HEK293 (cell line): ENCODE measurements around the gene BRD2.

ENCODE experiments used
- CTCF ChIA-PET: fragments of 350-600 bp; formaldehyde crosslinking; extraction: SDS; loops from one replicate; lab custom pipeline; 2021; ENCODE audit warnings: antibody characterized with exemption; lab: Yijun Ruan, JAX
- POLR2A ChIA-PET: fragments of 300-600 bp; formaldehyde crosslinking; extraction: SDS; loops from one replicate; lab custom pipeline; 2020; ENCODE audit warnings: antibody characterized with exemption, inconsistent platforms; lab: Yijun Ruan, JAX
- H3K27ac ChIP-seq: fragments of 200-500 bp; sonication (Bioruptor generic); 2 replicates; pipeline ENCODE4 v1.5.1; 2014; ENCODE audit warnings: low read depth, low read length, control low read depth, inconsistent platforms; ENCODE audit errors: extremely low read depth
- H3K36me3 ChIP-seq, 2 experiments: fragments of 200-500 bp in 1 of 2; sonication (Bioruptor generic) in 1 of 2; 1 replicate in 1 of 2; 2 replicates in 1 of 2; pipeline ENCODE4 v1.5.1; 2014 to 2017; ENCODE audit warnings: inconsistent platforms in 2 of 2, low read length in 2 of 2; ENCODE audit not compliant: control insufficient read depth in 2 of 2, insufficient read depth in 1 of 2
- H3K4me1 ChIP-seq: fragments of 200-500 bp; sonication (Bioruptor generic); 2 replicates; pipeline ENCODE4 v1.5.1; 2014; ENCODE audit warnings: mild to moderate bottlenecking, low read length, inconsistent platforms; ENCODE audit not compliant: control insufficient read depth, insufficient read depth
- H3K4me3 ChIP-seq: 2 replicates; pipeline ENCODE4 v1.5.1; 2011; ENCODE audit warnings: low read depth, mild to moderate bottlenecking, control low read depth, low read length, moderate library complexity
- H3K9me3 ChIP-seq: fragments of 200-500 bp; sonication (Bioruptor generic); 2 replicates; pipeline ENCODE4 v1.5.1; 2014; ENCODE audit warnings: low read depth, low read length, inconsistent platforms; ENCODE audit not compliant: control insufficient read depth, insufficient read depth
- GLIS2 ChIP-seq: fragments of 450-650 bp; formaldehyde crosslinking; IDR thresholded peaks from 2 replicates; pipeline ENCODE4 v1.5.1; 2016; ENCODE audit warnings: missing biosample characterization, missing genetic modification characterization
- IKZF3 ChIP-seq: fragments of 450-650 bp; IDR thresholded peaks from 2 replicates; pipeline ENCODE4 v1.5.0; 2018; ENCODE audit warnings: missing biosample characterization, mild to moderate bottlenecking, missing genetic modification characterization, moderate library complexity
- KLF1 ChIP-seq: fragments of 450-650 bp; formaldehyde crosslinking; IDR thresholded peaks from 2 replicates; pipeline ENCODE4 v1.5.1; 2016; ENCODE audit warnings: missing biosample characterization, missing genetic modification characterization
- KLF16 ChIP-seq: fragments of 450-650 bp; formaldehyde crosslinking; IDR thresholded peaks from 2 replicates; pipeline ENCODE4 v1.5.1; 2017; ENCODE audit warnings: missing biosample characterization, missing genetic modification characterization
- SALL2 ChIP-seq: fragments of 450-650 bp; formaldehyde crosslinking; IDR thresholded peaks from 2 replicates; pipeline ENCODE4 v1.5.0; 2017; ENCODE audit warnings: missing biosample characterization, mild to moderate bottlenecking, missing genetic modification characterization, borderline replicate concordance
- ZBTB8A ChIP-seq: fragments of 450-650 bp; formaldehyde crosslinking; IDR thresholded peaks from 2 replicates; pipeline ENCODE4 v1.5.1; 2016; ENCODE audit warnings: missing biosample characterization, missing genetic modification characterization
- ZNF112 ChIP-seq: fragments of 450-650 bp; formaldehyde crosslinking; IDR thresholded peaks from 2 replicates; pipeline ENCODE4 v1.5.0; 2017; ENCODE audit warnings: missing biosample characterization, missing genetic modification characterization
- ZNF133 ChIP-seq: fragments of 450-650 bp; formaldehyde crosslinking; IDR thresholded peaks from 2 replicates; pipeline ENCODE4 v1.5.1; 2016; ENCODE audit warnings: missing biosample characterization, missing genetic modification characterization
- ZNF146 ChIP-seq: fragments of 450-650 bp; formaldehyde crosslinking; IDR thresholded peaks from 2 replicates; pipeline ENCODE4 v1.5.1; 2016; ENCODE audit warnings: missing biosample characterization, missing genetic modification characterization
- ZNF16 ChIP-seq: fragments of 450-650 bp; formaldehyde crosslinking; IDR thresholded peaks from 2 replicates; pipeline ENCODE4 v1.5.1; 2016; ENCODE audit warnings: low read depth, missing biosample characterization, missing genetic modification characterization
- ZNF19 ChIP-seq: fragments of 450-650 bp; formaldehyde crosslinking; IDR thresholded peaks from 2 replicates; pipeline ENCODE4; 2016; ENCODE audit warnings: missing biosample characterization, missing genetic modification characterization, low read depth
- ZNF211 ChIP-seq: fragments of 450-650 bp; formaldehyde crosslinking; IDR thresholded peaks from 2 replicates; pipeline ENCODE4 v1.5.1; 2016; ENCODE audit warnings: low read depth, missing biosample characterization, missing genetic modification characterization
- ZNF214 ChIP-seq: fragments of 450-650 bp; formaldehyde crosslinking; IDR thresholded peaks from 2 replicates; pipeline ENCODE4 v1.5.1; 2017; ENCODE audit warnings: missing biosample characterization, mild to moderate bottlenecking, missing genetic modification characterization, borderline replicate concordance
- ZNF223 ChIP-seq: fragments of 450-650 bp; formaldehyde crosslinking; IDR thresholded peaks from 2 replicates; pipeline ENCODE4 v1.5.1; 2016; ENCODE audit warnings: missing biosample characterization, missing genetic modification characterization
- ZNF302 ChIP-seq: fragments of 450-650 bp; formaldehyde crosslinking; IDR thresholded peaks from 2 replicates; pipeline ENCODE4 v1.5.1; 2016; ENCODE audit warnings: missing biosample characterization, missing genetic modification characterization, low read depth
- ZNF324 ChIP-seq: fragments of 450-650 bp; formaldehyde crosslinking; IDR thresholded peaks from 2 replicates; pipeline ENCODE4 v1.5.1; 2016; ENCODE audit warnings: missing biosample characterization, missing genetic modification characterization
- ZNF529 ChIP-seq: fragments of 450-650 bp; formaldehyde crosslinking; IDR thresholded peaks from 2 replicates; pipeline ENCODE4 v1.5.1; 2017; ENCODE audit warnings: missing genetic modification characterization, missing biosample characterization; ENCODE audit not compliant: insufficient replicate concordance
- ZNF555 ChIP-seq: fragments of 450-650 bp; formaldehyde crosslinking; conservative IDR thresholded peaks from 2 replicates; pipeline ENCODE4 v1.5.1; 2017; ENCODE audit warnings: missing biosample characterization, mild to moderate bottlenecking, missing genetic modification characterization, inconsistent platforms
- ZNF664 ChIP-seq: fragments of 450-650 bp; formaldehyde crosslinking; IDR thresholded peaks from 2 replicates; pipeline ENCODE4 v1.5.1; 2016; ENCODE audit warnings: missing biosample characterization, missing genetic modification characterization
- ZNF776 ChIP-seq: fragments of 450-650 bp; formaldehyde crosslinking; IDR thresholded peaks from 2 replicates; pipeline ENCODE4 v1.5.0; 2017; ENCODE audit warnings: missing biosample characterization, missing genetic modification characterization, borderline replicate concordance
- ZSCAN4 ChIP-seq: fragments of 450-650 bp; formaldehyde crosslinking; IDR thresholded peaks from 2 replicates; pipeline ENCODE4 v1.5.1; 2017; ENCODE audit warnings: missing biosample characterization, missing genetic modification characterization
- TF ChIP-seq, protein P1 (sequence below): fragments of 450-650 bp; formaldehyde crosslinking; IDR thresholded peaks from 2 replicates; pipeline ENCODE4 v1.5.1; 2016; ENCODE audit warnings: missing biosample characterization, missing genetic modification characterization
- TF ChIP-seq, protein P2 (sequence below): fragments of 450-650 bp; formaldehyde crosslinking; IDR thresholded peaks from 2 replicates; pipeline ENCODE4; 2016; ENCODE audit warnings: missing biosample characterization, missing genetic modification characterization
- TF ChIP-seq, protein P3 (sequence below): fragments of 450-650 bp; formaldehyde crosslinking; IDR thresholded peaks from 2 replicates; pipeline ENCODE4 v1.5.1; 2016; ENCODE audit warnings: missing biosample characterization, missing genetic modification characterization

Gene BRD2

GRCh38 chr6:33024521-33024920 lies 56.1 kb downstream of the BRD2 start:
- H3K36me3 ChIP-seq: no peaks in the 10 kb centered on the region
- no peak overlapping the region for H3K4me3 ChIP-seq
- H3K9me3 ChIP-seq: no peaks in the 10 kb centered on the region
- TF ChIP-seq, protein P1, sequence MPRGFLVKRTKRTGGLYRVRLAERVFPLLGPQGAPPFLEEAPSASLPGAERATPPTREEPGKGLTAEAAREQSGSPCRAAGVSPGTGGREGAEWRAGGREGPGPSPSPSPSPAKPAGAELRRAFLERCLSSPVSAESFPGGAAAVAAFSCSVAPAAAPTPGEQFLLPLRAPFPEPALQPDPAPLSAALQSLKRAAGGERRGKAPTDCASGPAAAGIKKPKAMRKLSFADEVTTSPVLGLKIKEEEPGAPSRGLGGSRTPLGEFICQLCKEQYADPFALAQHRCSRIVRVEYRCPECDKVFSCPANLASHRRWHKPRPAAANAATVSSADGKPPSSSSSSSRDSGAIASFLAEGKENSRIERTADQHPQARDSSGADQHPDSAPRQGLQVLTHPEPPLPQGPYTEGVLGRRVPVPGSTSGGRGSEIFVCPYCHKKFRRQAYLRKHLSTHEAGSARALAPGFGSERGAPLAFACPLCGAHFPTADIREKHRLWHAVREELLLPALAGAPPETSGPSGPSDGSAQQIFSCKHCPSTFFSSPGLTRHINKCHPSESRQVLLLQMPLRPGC (tag by site-specific recombination): no peak
- TF ChIP-seq KLF16 (tag by site-specific recombination) (no peak), ZNF529 (tag by site-specific recombination) (no peak), ZNF112 (tag by site-specific recombination) (no peak), ZNF16 (tag by site-specific recombination) (no peak), ZNF664 (tag by site-specific recombination) (no peak), IKZF3 (tag by site-specific recombination) (no peak), ZSCAN4 (no peak), ZNF211 (tag by site-specific recombination) (no peak), ZNF324 (no peak), ZNF302 (no peak), KLF1 (tag by site-specific recombination) (no peak), ZNF19 (no peak), ZNF776 (tag by site-specific recombination) (no peak), ZNF223 (no peak)
- TF ChIP-seq, protein P2, sequence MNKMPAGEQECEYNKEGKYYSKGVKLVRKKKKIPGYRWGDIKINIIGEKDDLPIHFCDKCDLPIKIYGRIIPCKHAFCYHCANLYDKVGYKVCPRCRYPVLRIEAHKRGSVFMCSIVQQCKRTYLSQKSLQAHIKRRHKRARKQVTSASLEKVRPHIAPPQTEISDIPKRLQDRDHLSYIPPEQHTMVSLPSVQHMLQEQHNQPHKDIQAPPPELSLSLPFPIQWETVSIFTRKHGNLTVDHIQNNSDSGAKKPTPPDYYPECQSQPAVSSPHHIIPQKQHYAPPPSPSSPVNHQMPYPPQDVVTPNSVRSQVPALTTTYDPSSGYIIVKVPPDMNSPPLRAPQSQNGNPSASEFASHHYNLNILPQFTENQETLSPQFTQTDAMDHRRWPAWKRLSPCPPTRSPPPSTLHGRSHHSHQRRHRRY (tag by site-specific recombination): no peak
- no peaks in the 10 kb centered on the region for H3K4me1 ChIP-seq
- POLR2A ChIA-PET: no interaction called here
- H3K27ac ChIP-seq: no peak overlapping the region
- CTCF ChIA-PET: interaction anchor here (0.7 to 1.5 kb wide), 4 partner anchors 10 to 124 kb away, joined by 3 to 9 read pairs (median 4); no protein-coding TSS in a partner anchor

DNA sequence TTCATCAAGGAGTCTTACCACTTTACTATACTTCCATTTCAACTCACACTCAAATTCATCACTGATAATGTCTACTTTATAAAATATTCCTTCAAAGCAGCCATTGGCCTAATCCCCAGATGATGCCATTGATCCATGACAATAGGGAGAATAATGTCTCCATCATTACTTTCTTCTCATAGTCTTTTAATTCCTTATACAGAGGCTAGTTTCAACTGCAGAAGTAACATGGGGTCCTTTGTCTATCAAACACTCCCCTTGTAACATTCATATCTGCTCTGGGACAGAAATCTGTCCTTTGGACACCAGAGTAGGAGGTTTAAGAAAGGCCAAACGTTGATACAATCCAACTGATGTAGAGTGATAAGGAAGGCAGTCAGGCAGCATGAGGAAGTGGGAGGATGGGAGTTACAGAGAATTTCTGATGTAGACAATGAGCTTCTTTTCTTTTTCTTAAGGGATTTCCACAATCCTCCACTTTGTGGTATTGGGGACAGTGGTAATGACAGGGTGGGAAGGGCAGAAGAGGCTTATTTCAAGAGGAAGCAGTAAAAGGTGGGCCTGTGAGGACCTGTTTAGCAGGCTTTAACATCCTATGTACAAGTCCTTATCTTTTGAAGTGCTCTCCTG lies 59.9 kb downstream of the BRD2 start:
- H3K27ac ChIP-seq: no peak overlapping the region
- H3K4me3 ChIP-seq: no peak overlapping the region
- H3K9me3 ChIP-seq: no peaks in the 10 kb centered on the region
- CTCF ChIA-PET: interaction anchor here (0.8 to 2.0 kb wide), 4 partner anchors 21 to 215 kb away, joined by 3 to 5 read pairs (median 4); no protein-coding TSS in a partner anchor
- TF ChIP-seq ZNF214: no peak
- TF ChIP-seq ZNF146: no peak
- TF ChIP-seq, protein P3, sequence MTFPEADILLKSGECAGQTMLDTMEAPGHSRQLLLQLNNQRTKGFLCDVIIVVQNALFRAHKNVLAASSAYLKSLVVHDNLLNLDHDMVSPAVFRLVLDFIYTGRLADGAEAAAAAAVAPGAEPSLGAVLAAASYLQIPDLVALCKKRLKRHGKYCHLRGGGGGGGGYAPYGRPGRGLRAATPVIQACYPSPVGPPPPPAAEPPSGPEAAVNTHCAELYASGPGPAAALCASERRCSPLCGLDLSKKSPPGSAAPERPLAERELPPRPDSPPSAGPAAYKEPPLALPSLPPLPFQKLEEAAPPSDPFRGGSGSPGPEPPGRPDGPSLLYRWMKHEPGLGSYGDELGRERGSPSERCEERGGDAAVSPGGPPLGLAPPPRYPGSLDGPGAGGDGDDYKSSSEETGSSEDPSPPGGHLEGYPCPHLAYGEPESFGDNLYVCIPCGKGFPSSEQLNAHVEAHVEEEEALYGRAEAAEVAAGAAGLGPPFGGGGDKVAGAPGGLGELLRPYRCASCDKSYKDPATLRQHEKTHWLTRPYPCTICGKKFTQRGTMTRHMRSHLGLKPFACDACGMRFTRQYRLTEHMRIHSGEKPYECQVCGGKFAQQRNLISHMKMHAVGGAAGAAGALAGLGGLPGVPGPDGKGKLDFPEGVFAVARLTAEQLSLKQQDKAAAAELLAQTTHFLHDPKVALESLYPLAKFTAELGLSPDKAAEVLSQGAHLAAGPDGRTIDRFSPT (tag by site-specific recombination): no peak
- TF ChIP-seq ZNF555: no peak
- no peak for TF ChIP-seq IKZF3 (tag by site-specific recombination)
- no peak for TF ChIP-seq ZBTB8A (tag by site-specific recombination)
- TF ChIP-seq ZNF133: no peak
- no peak for TF ChIP-seq SALL2 (tag by site-specific recombination)
- no peak for TF ChIP-seq GLIS2 (tag by site-specific recombination)
- no peaks in the 10 kb centered on the region for H3K36me3 ChIP-seq
- POLR2A ChIA-PET: no interaction called here
- H3K4me1 ChIP-seq: no peaks in the 10 kb centered on the region
